Activated B cell treated with CpG ODN at 0.5 μM for 24 hours (primary cell): ENCODE results near the gene E2F4. TPM values are rescaled to one million over a fixed set of nuclear protein-coding genes. Genes with fewer than 3 reads are reported as not detected.

Source experiments
- ATAC-seq: fragments of 200-7000 bp; cut with Tn5 transposase; one replicate; pipeline ENCODE4 v1.10.0; 2021; ENCODE audit warnings: low read depth, mild to moderate bottlenecking, moderate library complexity
- CTCF ChIA-PET: fragments of 350-600 bp; sonication (Branson Sonifier 250); formaldehyde crosslinking; loops from one replicate; lab custom pipeline; 2021; ENCODE audit warnings: antibody characterized with exemption; lab: Charles Lee
- POLR2A ChIA-PET: fragments of 350-600 bp; sonication (Branson Sonifier 250); formaldehyde crosslinking; loops from one replicate; lab custom pipeline; 2021; ENCODE audit warnings: antibody characterized with exemption; lab: Charles Lee
- DNase-seq: peaks from one replicate; pipeline ENCODE4 v3.0.0; 2022
- H3K27ac Mint-ChIP-seq: one replicate; pipeline ENCODE4 v1.8.0; 2020; ENCODE audit warnings: mixed read lengths
- H3K27me3 Mint-ChIP-seq: one replicate; pipeline ENCODE4 v1.8.0; 2021; ENCODE audit warnings: mixed read lengths
- H3K36me3 Mint-ChIP-seq: one replicate; pipeline ENCODE4 v1.8.0; 2021; ENCODE audit warnings: low read depth, mixed read lengths
- H3K4me1 Mint-ChIP-seq: one replicate; pipeline ENCODE4 v1.8.0; 2021; ENCODE audit warnings: mixed read lengths
- H3K4me3 Mint-ChIP-seq: one replicate; pipeline ENCODE4 v1.8.0; 2020; ENCODE audit warnings: mild to moderate bottlenecking, mixed read lengths
- H3K9me3 Mint-ChIP-seq: one replicate; pipeline ENCODE4 v1.8.0; 2020; ENCODE audit warnings: mixed read lengths
- intact Hi-C: fragments of 100-400 bp; cut with micrococcal nuclease; formaldehyde crosslinking; loops from one replicate; pipeline ENCODE4 v1.15.1; 2024
- total RNA-seq: library from RNA; stranded (reverse); gene quantifications from 2 replicates; pipeline ENCODE4 v1.2.3, GENCODE V29; 2022
- TF ChIP-seq, protein P1 (sequence below): fragments of 200-600 bp; IDR thresholded peaks from one replicate; pipeline ENCODE4 v1.8.0; 2022; ENCODE audit warnings: antibody characterized with exemption, mild to moderate bottlenecking

The E2F4 gene
- total RNA-seq, 1 donor from 2014 or later, result 128 TPM

- Mint-ChIP-seq H3K9me3 (no peaks in the 10 kb centered on the region), H3K27me3 (no peaks in the 10 kb centered on the region), H3K4me3 (no peak overlapping the region), H3K27ac (no peak overlapping the region), H3K4me1 (no peaks in the 10 kb centered on the region), H3K36me3 (peaks cover 28% of the 10 kb centered on the region)
- POLR2A ChIA-PET, result no interaction called here
- TF ChIP-seq, protein P1, sequence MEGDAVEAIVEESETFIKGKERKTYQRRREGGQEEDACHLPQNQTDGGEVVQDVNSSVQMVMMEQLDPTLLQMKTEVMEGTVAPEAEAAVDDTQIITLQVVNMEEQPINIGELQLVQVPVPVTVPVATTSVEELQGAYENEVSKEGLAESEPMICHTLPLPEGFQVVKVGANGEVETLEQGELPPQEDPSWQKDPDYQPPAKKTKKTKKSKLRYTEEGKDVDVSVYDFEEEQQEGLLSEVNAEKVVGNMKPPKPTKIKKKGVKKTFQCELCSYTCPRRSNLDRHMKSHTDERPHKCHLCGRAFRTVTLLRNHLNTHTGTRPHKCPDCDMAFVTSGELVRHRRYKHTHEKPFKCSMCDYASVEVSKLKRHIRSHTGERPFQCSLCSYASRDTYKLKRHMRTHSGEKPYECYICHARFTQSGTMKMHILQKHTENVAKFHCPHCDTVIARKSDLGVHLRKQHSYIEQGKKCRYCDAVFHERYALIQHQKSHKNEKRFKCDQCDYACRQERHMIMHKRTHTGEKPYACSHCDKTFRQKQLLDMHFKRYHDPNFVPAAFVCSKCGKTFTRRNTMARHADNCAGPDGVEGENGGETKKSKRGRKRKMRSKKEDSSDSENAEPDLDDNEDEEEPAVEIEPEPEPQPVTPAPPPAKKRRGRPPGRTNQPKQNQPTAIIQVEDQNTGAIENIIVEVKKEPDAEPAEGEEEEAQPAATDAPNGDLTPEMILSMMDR, result no peak
- intact Hi-C loops, result no loop called here
- ATAC-seq (no peak), DNase-seq (no peak)
- CTCF ChIA-PET, result no interaction called here
These were observed 14.3 kb downstream of the E2F4 start for GRCh38 chr16:67206129-67206837.

GRCh38 chr16:67206838-67207248 is 14.9 kb downstream of the E2F4 start:
- Mint-ChIP-seq H3K27me3 (no peaks in the 10 kb centered on the region), H3K36me3 (peaks cover 23% of the 10 kb centered on the region), H3K4me3 (no peak overlapping the region), H3K27ac (no peak overlapping the region), H3K9me3 (no peaks in the 10 kb centered on the region), H3K4me1 (no peaks in the 10 kb centered on the region)
- POLR2A ChIA-PET, result no interaction called here
- intact Hi-C loops, result no loop called here
- DNase-seq (no peak), ATAC-seq (no peak)
- CTCF ChIA-PET, result no interaction called here
- TF ChIP-seq, protein P1, result no peak

DNA sequence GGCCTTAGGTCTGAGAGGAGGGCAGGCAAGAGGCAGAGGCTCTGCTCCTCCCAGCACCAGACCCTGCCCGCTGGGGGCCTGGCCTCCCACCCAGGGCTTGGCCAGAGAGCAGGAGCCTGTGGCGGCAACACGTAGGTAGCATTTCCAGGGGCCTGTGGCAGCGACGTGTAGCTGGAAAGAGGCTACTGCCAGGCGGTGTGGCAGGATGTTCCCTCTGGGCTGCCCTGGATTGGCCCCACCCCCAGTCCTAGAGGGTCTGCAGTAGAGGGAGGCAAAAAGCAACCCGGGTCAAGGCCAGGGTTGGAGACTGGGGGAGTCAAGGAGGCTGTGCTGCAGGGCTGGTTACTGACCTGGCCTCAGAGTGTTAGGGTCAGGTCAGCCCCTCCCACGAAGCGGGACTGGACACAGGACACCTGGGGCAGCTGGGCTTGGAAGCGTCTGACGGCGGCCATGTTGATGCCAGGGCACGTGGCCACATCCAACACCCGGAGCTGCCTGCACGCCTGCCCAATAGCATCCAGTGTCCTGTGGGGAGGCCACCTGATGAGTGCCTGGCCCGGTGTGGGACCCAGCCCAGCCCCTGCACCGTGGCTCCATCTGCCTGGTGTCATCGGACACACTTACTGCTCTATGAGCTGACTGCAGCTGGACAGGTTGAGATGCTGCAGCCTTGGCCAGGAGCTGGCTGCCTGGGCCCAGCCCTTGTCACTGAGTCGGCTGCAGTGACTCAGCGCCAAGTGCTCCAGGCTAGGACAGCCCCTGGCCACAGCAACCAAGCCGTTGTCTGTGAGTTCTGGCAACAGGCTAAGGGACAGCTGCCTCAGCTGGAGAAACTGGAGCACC is 15.5 kb downstream of the E2F4 start:
- CTCF ChIA-PET, result no interaction called here
- H3K27ac Mint-ChIP-seq, result no peak overlapping the region

GRCh38 chr16:67208154-67208896 is 16.4 kb downstream of the E2F4 start:
- DNase-seq (no peak), ATAC-seq (no peak)
- ChIA-PET POLR2A (interaction anchor here (0.6 to 1.4 kb wide), 2 partner anchors 19 to 302 kb away, joined by 4 to 5 read pairs; partner anchors contain the start of gene TMEM208), CTCF (no interaction called here)
- intact Hi-C loops, result no loop called here
- Mint-ChIP-seq H3K27ac (no peak overlapping the region), H3K9me3 (no peaks in the 10 kb centered on the region), H3K4me1 (no peaks in the 10 kb centered on the region), H3K27me3 (no peaks in the 10 kb centered on the region), H3K36me3 (peaks cover 15% of the 10 kb centered on the region), H3K4me3 (no peak overlapping the region)
- TF ChIP-seq, protein P1, result no peak

More for the DNA sequence above, 15.5 kb downstream of the E2F4 start:
- Mint-ChIP-seq H3K36me3 (peaks cover 18% of the 10 kb centered on the region), H3K27me3 (no peaks in the 10 kb centered on the region), H3K9me3 (no peaks in the 10 kb centered on the region), H3K4me3 (no peak overlapping the region), H3K4me1 (no peaks in the 10 kb centered on the region)
- POLR2A ChIA-PET, result interaction anchor here (1.4 kb wide), 1 partner anchor 19 kb away, joined by 4 read pairs; the partner anchor contains the start of gene TMEM208
- TF ChIP-seq, protein P1, result no peak
- ATAC-seq (no peak), DNase-seq (no peak)
- intact Hi-C loops, result no loop called here
